GM12864 (cell line): ENCODE results near the gene ADGRA3.
A peak's percentile ranks its signal among the peaks of the same experiment; 100 is the strongest.
"Not testable (repeated sequence)": the region's sequence is repeated elsewhere in the genome, so short reads cannot be mapped to it uniquely, and the experiment has no call there.

Experiments
- DNase-seq: peaks from one replicate; pipeline ENCODE4 v3.0.0-alpha.2; 2011; ENCODE audit warnings: low read depth
- H3K4me3 ChIP-seq: 2 replicates; pipeline ENCODE4 v1.5.1; 2011; ENCODE audit warnings: mild to moderate bottlenecking, low read depth, low read length, control low read depth
- CTCF ChIP-seq: IDR thresholded peaks from 2 replicates; pipeline ENCODE4 v1.5.1; 2011; ENCODE audit warnings: low read depth, mild to moderate bottlenecking, moderate library complexity, low read length, control low read depth, inconsistent platforms; ENCODE audit errors: missing control alignments

The ADGRA3 gene

GRCh38 chr4:22389240-22389870 is 126.5 kb downstream of the ADGRA3 start:
- peak; percentile 10 for DNase-seq
- H3K4me3 ChIP-seq: no peak overlapping the region
- peak; percentile 73 for TF ChIP-seq CTCF

- no peak for TF ChIP-seq CTCF
- H3K4me3 ChIP-seq: no peak overlapping the region
- DNase-seq: no peak
Measured at GRCh38 chr4:22385611-22386011, 130.3 kb downstream of the ADGRA3 start.

- no peak overlapping the region for H3K4me3 ChIP-seq
- no peak for DNase-seq
- TF ChIP-seq CTCF: no peak
Measured at GRCh38 chr4:22384154-22384553, 131.7 kb downstream of the ADGRA3 start.

GRCh38 chr4:22382216-22382615 is 133.7 kb downstream of the ADGRA3 start:
- not testable (repeated sequence) for H3K4me3 ChIP-seq, DNase-seq

- H3K4me3 ChIP-seq: no peak overlapping the region
- no peak for TF ChIP-seq CTCF
- no peak for DNase-seq
Measured at GRCh38 chr4:22372986-22373385, 142.9 kb downstream of the ADGRA3 start.

- no peak for DNase-seq
- no peak for TF ChIP-seq CTCF
Measured at GRCh38 chr4:22369901-22370562, 145.8 kb downstream of the ADGRA3 start.

GRCh38 chr4:22363787-22364186 is 152.1 kb downstream of the ADGRA3 start:
- TF ChIP-seq CTCF: no peak
- DNase-seq: no peak
- no peak overlapping the region for H3K4me3 ChIP-seq

More at GRCh38 chr4:22369901-22370562, 145.8 kb downstream of the ADGRA3 start:
- no peak overlapping the region for H3K4me3 ChIP-seq
